Ascending aorta (tissue), 2 donors: ENCODE data around the gene JMJD4. TPM values are rescaled to one million over a fixed set of nuclear protein-coding genes. Genes with fewer than 3 reads are reported as not detected.

ENCODE experiments used
- DNase-seq, 2 donors: peaks; one replicate each; pipeline ENCODE4 v3.0.0-alpha.2; 2019; ENCODE audit warnings: low spot score in 2 of 2
- H3K27ac ChIP-seq, 2 donors: fragments of 200-600 bp; sonication (generic); one replicate each; pipeline ENCODE4 v1.5.1; 2016 to 2017; ENCODE audit warnings: mild to moderate bottlenecking in 1 of 2
- H3K27me3 ChIP-seq: fragments of 200-600 bp; sonication (generic); one replicate; pipeline ENCODE4 v1.5.1; 2017
- H3K36me3 ChIP-seq, 2 donors: fragments of 200-600 bp; sonication (generic); one replicate each; pipeline ENCODE4 v1.5.1; 2016
- H3K4me1 ChIP-seq, 2 donors: fragments of 200-600 bp; sonication (generic); one replicate each; pipeline ENCODE4 v1.5.1; 2016 to 2017; ENCODE audit warnings: mild to moderate bottlenecking in 1 of 2
- H3K4me3 ChIP-seq, 2 donors: fragments of 200-600 bp; sonication (generic); one replicate each; pipeline ENCODE4 v1.5.1; 2016 to 2017; ENCODE audit warnings: mild to moderate bottlenecking in 1 of 2
- H3K9me3 ChIP-seq, 2 donors: fragments of 200-600 bp; sonication (generic); one replicate each; pipeline ENCODE4 v1.5.1; 2016
- CTCF ChIP-seq, 3 experiments: fragments of 200-600 bp in 2 of 3; fragments of 450-650 bp in 1 of 3; sonication (generic) in 2 of 3; IDR thresholded peaks; one replicate each; pipeline ENCODE4 v1.5.1; 2016 to 2019; ENCODE audit warnings: antibody characterized with exemption in 3 of 3, mild to moderate bottlenecking in 1 of 3, moderate library complexity in 1 of 3
- intact Hi-C: fragments of 100-400 bp; cut with DNase I; formaldehyde crosslinking; loops from one replicate; pipeline ENCODE4 v1.15.1; 2023
- total RNA-seq: library from RNA; depleted of rRNA; stranded (reverse); fragments of >200 nt; gene quantifications from one replicate; pipeline ENCODE4 v1.1.0, GENCODE V29; 2016

JMJD4 gene
- total RNA-seq, 1 donor from 2014 or later, result 10.6 TPM

- Histone ChIP-seq H3K27ac (no peak overlapping the region), H3K36me3 (peaks cover 12 to 15% of the 10 kb centered on the region in 2 donors), H3K4me3 (no peak overlapping the region), H3K27me3 (no peaks in the 10 kb centered on the region), H3K9me3 (no peaks in the 10 kb centered on the region), H3K4me1 (peaks cover 0 to 6% of the 10 kb centered on the region in 2 donors)
- DNase-seq, result no peak
- intact Hi-C loops, result no loop called here
- TF ChIP-seq CTCF (IDR thresholded peaks at IDR 0.05), result no peak
These were observed 12.3 kb upstream of the JMJD4 start for GRCh38 chr1:227747382-227747781.

DNA sequence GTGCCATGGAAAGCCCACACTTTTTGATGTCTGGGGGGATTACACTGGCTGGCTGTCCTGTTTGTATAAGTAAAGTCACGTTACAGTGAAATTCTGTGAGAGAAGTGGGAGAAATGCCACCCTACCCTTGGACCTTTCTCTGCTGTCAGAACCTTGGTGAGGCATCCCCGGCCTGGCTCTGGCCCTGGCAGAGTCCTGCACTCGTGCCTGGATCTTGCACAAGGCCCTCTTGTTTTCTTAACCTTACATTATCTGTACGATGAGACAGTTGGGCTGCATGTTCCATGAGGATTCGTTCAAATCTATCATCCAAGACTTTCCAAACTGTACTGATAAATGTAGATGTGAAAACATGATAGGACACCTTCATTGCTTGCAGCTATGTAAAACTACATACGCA lies 11.6 kb upstream of the JMJD4 start:
- H3K4me3 ChIP-seq, result no peak overlapping the region
- DNase-seq, result no peak
- H3K4me1 ChIP-seq, result peaks cover 0 to 6% of the 10 kb centered on the region in 2 donors
- H3K36me3 ChIP-seq, result peaks cover 12 to 15% of the 10 kb centered on the region in 2 donors
- H3K27me3 ChIP-seq, result no peaks in the 10 kb centered on the region
- no peak for TF ChIP-seq CTCF (IDR thresholded peaks at IDR 0.05)
- intact Hi-C loops, result no loop called here
- H3K27ac ChIP-seq, result no peak overlapping the region
- H3K9me3 ChIP-seq, result no peaks in the 10 kb centered on the region

DNA sequence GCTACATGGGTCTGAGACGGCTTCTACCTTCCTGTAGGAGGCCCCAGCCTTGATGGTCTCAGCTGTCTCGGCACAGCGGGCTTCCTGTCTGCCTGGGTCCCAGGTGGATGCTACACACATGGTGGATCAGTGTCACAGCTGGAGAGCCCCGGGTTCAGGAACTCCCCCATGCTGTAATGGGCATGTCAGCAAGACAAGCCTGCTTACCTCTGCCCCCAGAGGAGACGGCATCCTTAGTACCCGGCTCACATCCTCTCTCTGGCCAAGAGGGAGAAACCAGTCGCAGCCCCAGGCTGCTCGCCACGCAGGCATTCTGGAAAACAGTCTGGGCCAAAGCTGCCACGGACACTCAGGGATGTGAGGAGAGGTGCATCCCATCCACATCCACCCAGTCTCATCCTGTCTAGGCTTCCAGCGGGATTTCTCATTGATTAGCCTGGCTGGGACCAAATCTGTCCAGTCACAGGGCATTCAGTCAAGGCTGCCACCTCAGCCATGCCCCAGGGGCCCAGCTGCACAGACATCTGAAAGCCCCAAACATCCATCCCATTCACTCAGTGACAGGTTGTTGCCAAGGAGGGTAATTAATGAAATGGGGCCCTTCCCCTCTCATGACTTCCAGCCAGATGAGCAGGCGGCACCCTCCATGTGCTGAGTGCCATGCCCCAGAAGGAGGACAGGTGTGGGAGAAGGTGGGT lies 10.6 kb upstream of the JMJD4 start:
- DNase-seq, result no peak
- intact Hi-C loops, result no loop called here
- H3K4me1 ChIP-seq, result peaks cover 0 to 6% of the 10 kb centered on the region in 2 donors

DNA sequence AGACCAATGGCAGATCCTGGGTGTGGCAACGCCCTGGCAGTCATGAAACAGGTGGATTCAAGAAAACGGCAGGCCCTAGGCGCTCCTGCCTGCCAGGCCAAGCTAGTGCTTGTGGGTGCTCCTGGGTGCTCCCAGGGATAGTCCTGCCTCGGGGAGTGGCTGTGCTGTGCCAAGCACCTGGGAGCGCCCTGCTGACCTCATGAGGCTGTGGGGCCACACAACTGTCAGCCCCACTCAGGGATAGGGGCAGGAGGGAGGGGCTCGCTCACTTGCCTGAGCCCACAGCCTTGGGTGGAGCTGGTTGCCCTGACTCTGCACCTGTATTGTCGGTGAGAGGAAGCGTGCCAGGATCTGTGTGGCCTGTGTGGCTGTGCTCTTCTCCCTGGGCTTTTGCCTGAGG lies 9.6 kb upstream of the JMJD4 start:
- peaks cover 0 to 6% of the 10 kb centered on the region in 2 donors for H3K4me1 ChIP-seq
- no peak for TF ChIP-seq CTCF (IDR thresholded peaks at IDR 0.05)
- no peaks in the 10 kb centered on the region for H3K9me3 ChIP-seq
- H3K27ac ChIP-seq, result no peak overlapping the region
- H3K4me3 ChIP-seq, result no peak overlapping the region
- H3K36me3 ChIP-seq, result peaks cover 9% of the 10 kb centered on the region in 2 donors
- intact Hi-C loops, result no loop called here
- no peak for DNase-seq
- no peaks in the 10 kb centered on the region for H3K27me3 ChIP-seq

More for the DNA sequence above, 10.6 kb upstream of the JMJD4 start:
- Histone ChIP-seq H3K9me3 (no peaks in the 10 kb centered on the region), H3K4me3 (no peak overlapping the region), H3K27me3 (no peaks in the 10 kb centered on the region), H3K36me3 (peaks cover 12 to 14% of the 10 kb centered on the region in 2 donors), H3K27ac (no peak overlapping the region)
- TF ChIP-seq CTCF (IDR thresholded peaks at IDR 0.05), result no peak

- TF ChIP-seq CTCF (IDR thresholded peaks at IDR 0.05), result no peak
- Histone ChIP-seq H3K4me3 (no peak overlapping the region), H3K27me3 (no peaks in the 10 kb centered on the region), H3K36me3 (peaks cover 3 to 5% of the 10 kb centered on the region in 2 donors), H3K27ac (no peak overlapping the region), H3K9me3 (no peaks in the 10 kb centered on the region), H3K4me1 (no peaks in the 10 kb centered on the region)
- no peak for DNase-seq
- intact Hi-C loops, result no loop called here
These were observed 7.9 kb upstream of the JMJD4 start for GRCh38 chr1:227742738-227743715.
